OCI-LY1 (cell line): ENCODE data around the gene KLF8.

Source experiments
- CTCF ChIP-seq: fragments of 200-600 bp; sonication (generic), shearing (Covaris generic); IDR thresholded peaks from 2 replicates; pipeline ENCODE4 v1.5.1; 2017; ENCODE audit warnings: mild to moderate bottlenecking, antibody characterized with exemption, low read length, moderate library complexity, mixed read lengths
- EZH2 ChIP-seq: fragments of 200-600 bp; sonication (generic), shearing (Covaris generic); IDR thresholded peaks from 2 replicates; pipeline ENCODE4 v1.8.0; 2017; ENCODE audit warnings: borderline replicate concordance, mixed run types, mild to moderate bottlenecking, antibody characterized with exemption, low read length, moderate library complexity, mixed read lengths

GRCh38 chrX:56308726-56309125 is 76.6 kb downstream of the KLF8 start:
- TF ChIP-seq CTCF, result no peak
- no peak for TF ChIP-seq EZH2
